ENCODE results near the gene GRIN3A.
"Not testable (repeated sequence)": the region's sequence is repeated elsewhere in the genome, so short reads cannot be mapped to it uniquely, and the experiment has no call there.

The GRIN3A gene

GRCh38 chr9:101578378-101578777 is 160.1 kb downstream of the GRIN3A start:
- DNase-seq (ENCODE audit: low read depth in 2 of 2): no peak

GRCh38 chr9:101574731-101575333 is 163.6 kb downstream of the GRIN3A start:
- no peak for DNase-seq (ENCODE audit: low read depth in 2 of 2)

- DNase-seq (ENCODE audit: low read depth in 2 of 2): no peak
Observed at GRCh38 chr9:101572316-101572715, 166.1 kb downstream of the GRIN3A start.

GRCh38 chr9:101571114-101571513 is 167.3 kb downstream of the GRIN3A start:
- DNase-seq (ENCODE audit: low read depth in 2 of 2): no peak

GRCh38 chr9:101569741-101570501 is 168.5 kb downstream of the GRIN3A start:
- DNase-seq (ENCODE audit: low read depth in 2 of 2): no peak

GRCh38 chr9:101567725-101568350 is 170.6 kb downstream of the GRIN3A start:
- DNase-seq (ENCODE audit: low read depth in 2 of 2): no peak

GRCh38 chr9:101566904-101567724 is 171.3 kb downstream of the GRIN3A start:
- DNase-seq (ENCODE audit: low read depth in 2 of 2): no peak

- no peak for DNase-seq (ENCODE audit: low read depth in 2 of 2)
Observed at GRCh38 chr9:101564252-101564651, 174.2 kb downstream of the GRIN3A start.

- DNase-seq (ENCODE audit: low read depth in 2 of 2): no peak
Observed at GRCh38 chr9:101562966-101563365, 175.5 kb downstream of the GRIN3A start.

- DNase-seq (ENCODE audit: low read depth in 2 of 2): no peak
Observed at GRCh38 chr9:101561740-101562139, 176.7 kb downstream of the GRIN3A start.

GRCh38 chr9:101549472-101550098 is 188.9 kb downstream of the GRIN3A start:
- DNase-seq (ENCODE audit: low read depth in 2 of 2): not testable (repeated sequence)

- DNase-seq (ENCODE audit: low read depth in 2 of 2): no peak
Observed at GRCh38 chr9:101543098-101543735, 195.2 kb downstream of the GRIN3A start.

GRCh38 chr9:101540069-101540468 is 198.4 kb downstream of the GRIN3A start:
- no peak for DNase-seq (ENCODE audit: low read depth in 2 of 2)

GRCh38 chr9:101536938-101537337 is 201.5 kb downstream of the GRIN3A start:
- DNase-seq (ENCODE audit: low read depth in 2 of 2): no peak

- DNase-seq (ENCODE audit: low read depth in 2 of 2): no peak
Observed at GRCh38 chr9:101536351-101536750, 202.1 kb downstream of the GRIN3A start.

GRCh38 chr9:101533334-101534204 is 204.9 kb downstream of the GRIN3A start, which contains the start of gene RNF20:
TSS of gene RNF20 (plus strand) at chr9:101533853. CDS start at chr9:101535424, 1,571 bp downstream.
- DNase-seq (ENCODE audit: low read depth in 2 of 2): peak; percentile 99 to 100

GRCh38 chr9:101530076-101530711 is 208.3 kb downstream of the GRIN3A start:
- peak; percentile 49 to 52 for DNase-seq (ENCODE audit: low read depth in 2 of 2)

GRCh38 chr9:101528015-101528414 is 210.4 kb downstream of the GRIN3A start:
- DNase-seq (ENCODE audit: low read depth in 2 of 2): no peak

GRCh38 chr9:101527066-101527465 is 211.4 kb downstream of the GRIN3A start:
- DNase-seq (ENCODE audit: low read depth in 2 of 2): no peak
